ENCODE measurements around the gene TAF6.
A peak's percentile ranks its signal among the peaks of the same experiment; 100 is the strongest.

The TAF6 gene

DNA sequence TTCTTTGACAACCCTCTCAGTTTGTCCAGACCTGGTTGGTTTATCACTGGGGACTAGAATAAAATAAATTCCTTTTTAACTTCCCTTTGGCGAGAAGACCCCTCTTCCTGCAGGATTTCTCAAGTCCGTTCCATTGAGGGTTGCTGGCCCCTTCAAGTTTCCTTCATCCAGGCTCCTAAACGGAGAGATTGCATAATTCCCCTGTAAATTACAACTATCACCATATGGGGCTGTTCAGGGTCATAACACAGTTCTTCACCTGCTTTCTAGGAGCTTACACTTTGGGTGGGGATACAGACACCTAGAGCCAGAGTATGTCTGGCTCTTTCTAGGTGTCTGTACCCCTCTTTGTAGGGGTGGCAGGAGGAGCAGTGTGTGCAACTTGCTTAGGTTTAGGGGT lies 33.6 kb downstream of the TAF6 start:
- no peak overlapping the region for H3K4me2 ChIP-seq (ENCODE audit: low read length)

DNA sequence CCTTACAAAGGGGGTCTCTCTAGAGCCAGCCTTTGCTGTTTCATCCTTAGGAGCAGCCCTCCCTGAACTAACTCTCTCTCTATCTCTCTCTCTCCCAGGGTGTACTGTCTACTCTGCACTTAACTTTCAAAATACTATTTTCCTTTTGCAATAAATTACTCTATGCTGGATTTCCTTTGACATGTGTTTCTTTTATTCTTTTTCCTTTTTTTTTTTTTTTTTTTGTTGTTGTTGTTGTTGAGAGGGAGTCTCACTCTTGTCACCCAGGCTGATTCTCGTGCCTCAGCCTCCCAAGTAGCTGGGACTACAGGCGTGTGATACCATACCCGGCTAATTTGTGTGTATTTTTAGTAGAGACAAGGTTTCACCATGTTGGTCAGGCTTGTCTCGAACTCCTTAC lies 36.2 kb downstream of the TAF6 start:
- H2AFZ ChIP-seq, result peak overlapping the region; percentile 71
- H3K27ac ChIP-seq, result peak overlapping the region; percentile 74
- no peaks in the 10 kb centered on the region for H3K27me3 ChIP-seq (ENCODE audit: control insufficient read depth, insufficient read depth, low read length)
- peak overlapping the region; percentile 52 for H3K4me2 ChIP-seq (ENCODE audit: low read length)
- TF ChIP-seq, protein P1, sequence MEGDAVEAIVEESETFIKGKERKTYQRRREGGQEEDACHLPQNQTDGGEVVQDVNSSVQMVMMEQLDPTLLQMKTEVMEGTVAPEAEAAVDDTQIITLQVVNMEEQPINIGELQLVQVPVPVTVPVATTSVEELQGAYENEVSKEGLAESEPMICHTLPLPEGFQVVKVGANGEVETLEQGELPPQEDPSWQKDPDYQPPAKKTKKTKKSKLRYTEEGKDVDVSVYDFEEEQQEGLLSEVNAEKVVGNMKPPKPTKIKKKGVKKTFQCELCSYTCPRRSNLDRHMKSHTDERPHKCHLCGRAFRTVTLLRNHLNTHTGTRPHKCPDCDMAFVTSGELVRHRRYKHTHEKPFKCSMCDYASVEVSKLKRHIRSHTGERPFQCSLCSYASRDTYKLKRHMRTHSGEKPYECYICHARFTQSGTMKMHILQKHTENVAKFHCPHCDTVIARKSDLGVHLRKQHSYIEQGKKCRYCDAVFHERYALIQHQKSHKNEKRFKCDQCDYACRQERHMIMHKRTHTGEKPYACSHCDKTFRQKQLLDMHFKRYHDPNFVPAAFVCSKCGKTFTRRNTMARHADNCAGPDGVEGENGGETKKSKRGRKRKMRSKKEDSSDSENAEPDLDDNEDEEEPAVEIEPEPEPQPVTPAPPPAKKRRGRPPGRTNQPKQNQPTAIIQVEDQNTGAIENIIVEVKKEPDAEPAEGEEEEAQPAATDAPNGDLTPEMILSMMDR (IDR thresholded peaks at IDR 0.05), result no peak
- H3K9me3 ChIP-seq (ENCODE audit: control insufficient read depth, low read length), result no peaks in the 10 kb centered on the region
- peak overlapping the region; percentile 78 for H3K4me3 ChIP-seq (ENCODE audit: low read depth, low read length)
- H3K79me2 ChIP-seq, result peaks cover 15% of the 10 kb centered on the region
- peaks cover 13% of the 10 kb centered on the region for H3K4me1 ChIP-seq
- H3K36me3 ChIP-seq (ENCODE audit: control insufficient read depth, insufficient read depth, low read length), result no peaks in the 10 kb centered on the region
- H3K9ac ChIP-seq, result no peak overlapping the region

More for the DNA sequence above, 33.6 kb downstream of the TAF6 start:
- peaks cover 7% of the 10 kb centered on the region for H3K79me2 ChIP-seq
- no peaks in the 10 kb centered on the region for H3K9me3 ChIP-seq (ENCODE audit: control insufficient read depth, low read length)
- H3K9ac ChIP-seq, result no peak overlapping the region
- H2AFZ ChIP-seq, result no peak overlapping the region
- no peaks in the 10 kb centered on the region for H3K27me3 ChIP-seq (ENCODE audit: control insufficient read depth, insufficient read depth, low read length)
- TF ChIP-seq, protein P1 (IDR thresholded peaks at IDR 0.05), result no peak
- H3K36me3 ChIP-seq (ENCODE audit: control insufficient read depth, insufficient read depth, low read length), result no peaks in the 10 kb centered on the region
- no peak overlapping the region for H3K4me3 ChIP-seq (ENCODE audit: low read depth, low read length)
- H3K27ac ChIP-seq, result no peak overlapping the region
- H3K4me1 ChIP-seq, result peaks cover 19% of the 10 kb centered on the region

DNA sequence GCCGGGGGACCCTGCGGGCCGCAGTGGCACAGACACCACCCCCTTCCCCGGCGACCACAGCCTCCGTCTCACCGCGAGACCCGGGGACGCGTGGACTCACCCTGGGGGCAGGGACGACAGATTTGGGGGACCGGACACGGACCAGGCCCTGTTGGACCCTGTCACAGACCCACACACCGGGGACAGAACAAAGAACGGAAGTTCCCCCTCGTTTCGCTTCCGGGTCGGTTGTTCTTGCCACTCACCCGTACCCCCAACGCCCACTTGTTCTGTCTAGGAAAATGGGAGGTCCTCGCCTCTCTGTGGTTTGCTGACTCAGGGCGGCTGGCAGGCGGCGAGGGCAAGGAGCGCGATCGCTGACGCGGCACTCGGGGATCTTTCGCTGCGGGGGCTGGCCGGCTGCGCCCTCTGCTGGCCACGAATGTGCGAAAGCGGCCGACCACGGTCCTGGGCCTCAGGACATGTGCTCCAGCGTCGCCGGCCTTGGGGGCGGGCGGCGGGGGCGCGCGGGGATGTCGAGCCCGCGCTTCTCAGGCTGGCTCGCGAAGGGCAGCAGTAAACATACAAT lies 37.5 kb downstream of the TAF6 start, which contains the start of gene ZNF3:
Gene ZNF3 (minus strand): TSS at position 189 of the 568 bp plus-strand sequence. CDS start 4,366 bp downstream, outside the sequence.
- Histone ChIP-seq H3K27ac (peak within 1 kb of the TSS; percentile 74), H3K9me3 (ENCODE audit: control insufficient read depth, low read length) (no peaks in the 10 kb centered on the region), H3K4me2 (ENCODE audit: low read length) (peak within 1 kb of the TSS; percentile 97), H3K79me2 (peaks cover 19% of the 10 kb centered on the region), H3K4me3 (ENCODE audit: low read depth, low read length) (peak within 1 kb of the TSS; percentile 78), H3K27me3 (ENCODE audit: control insufficient read depth, insufficient read depth, low read length) (no peaks in the 10 kb centered on the region), H3K36me3 (ENCODE audit: control insufficient read depth, insufficient read depth, low read length) (no peaks in the 10 kb centered on the region), H2AFZ (peak within 1 kb of the TSS; percentile 79), H3K4me1 (peaks cover 12% of the 10 kb centered on the region), H3K9ac (peak within 1 kb of the TSS; percentile 55)
- TF ChIP-seq, protein P1 (IDR thresholded peaks at IDR 0.05), result peak; percentile 99

DNA sequence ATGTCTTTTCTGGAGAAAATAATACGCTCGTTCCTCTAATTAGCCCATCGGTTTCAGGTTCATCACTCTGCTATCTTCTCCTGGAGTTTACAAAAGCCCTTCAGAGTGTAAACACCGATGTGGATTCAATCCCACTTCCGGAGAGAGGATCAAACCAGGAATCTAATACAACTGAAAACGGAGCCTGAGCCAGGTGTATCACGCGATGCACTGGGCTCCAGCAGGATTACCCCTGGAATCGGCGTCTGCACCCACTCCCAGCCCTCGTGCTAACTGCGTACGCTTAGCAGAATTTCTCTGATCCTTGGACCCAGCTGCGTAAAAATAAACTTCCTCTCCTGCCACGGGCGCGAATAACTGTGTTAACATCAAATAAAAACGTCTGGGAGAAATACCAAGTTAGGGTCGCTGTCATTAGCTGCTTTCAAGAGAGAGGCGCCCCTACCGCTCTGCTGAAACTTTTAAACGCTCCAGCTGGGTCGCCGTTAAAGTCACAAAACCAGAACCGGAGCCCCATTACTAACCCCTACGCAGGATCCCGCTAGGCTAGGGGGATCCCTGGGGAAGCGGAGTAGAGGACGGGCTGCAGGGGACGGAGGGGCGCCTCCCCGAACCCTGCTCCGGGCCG lies 38.1 kb downstream of the TAF6 start:
- TF ChIP-seq, protein P1 (IDR thresholded peaks at IDR 0.05), result no peak

More for the DNA sequence above, 38.1 kb downstream of the TAF6 start:
- H3K27ac ChIP-seq, result peak overlapping the region; percentile 74
- peak overlapping the region; percentile 79 for H2AFZ ChIP-seq
- H3K27me3 ChIP-seq (ENCODE audit: control insufficient read depth, insufficient read depth, low read length), result no peaks in the 10 kb centered on the region
- H3K4me2 ChIP-seq (ENCODE audit: low read length), result peak overlapping the region; percentile 97
- peak overlapping the region; percentile 78 for H3K4me3 ChIP-seq (ENCODE audit: low read depth, low read length)
- H3K36me3 ChIP-seq (ENCODE audit: control insufficient read depth, insufficient read depth, low read length), result no peaks in the 10 kb centered on the region
- peaks cover 12% of the 10 kb centered on the region for H3K4me1 ChIP-seq
- H3K79me2 ChIP-seq, result peaks cover 19% of the 10 kb centered on the region
- peak overlapping the region; percentile 55 for H3K9ac ChIP-seq
- H3K9me3 ChIP-seq (ENCODE audit: control insufficient read depth, low read length), result no peaks in the 10 kb centered on the region
